Left cardiac atrium (tissue), 4 donors: Measurements from ENCODE around the gene TTBK1. TPM values are rescaled to one million over a fixed set of nuclear protein-coding genes. Genes with fewer than 3 reads are reported as not detected.

Experiments used
- ATAC-seq, 2 donors: fragments of 200-7000 bp; cut with Tn5 transposase; one replicate each; pipeline ENCODE4 v1.9.1; 2020; ENCODE audit warnings: mild to moderate bottlenecking in 2 of 2, moderate library complexity in 2 of 2
- DNase-seq: peaks from one replicate; pipeline ENCODE4 v3.0.0-alpha.2; 2020
- intact Hi-C, 2 donors: fragments of 100-400 bp; cut with DNase I; formaldehyde crosslinking; loops; one replicate each; pipeline versions ENCODE4 v1.14.1 to v1.15.1; 2022 to 2023
- total RNA-seq, 2 donors: library from RNA; stranded (reverse); fragmentation: NEBNext Ultra II Directional; extraction: Animal tissue kit (Norgen Biotek cat#: 25700); gene quantifications; one replicate each; pipeline ENCODE4 v1.2.1, GENCODE V29; 2021
- donor health status: DM: no; HTN: yes; CAD: no.
- donor health status: DM: no; HTN: yes; CAD: no; lungs with severe emphysema.
- donor health status: DM: yes; HTN: yes; CAD: no.
- donor health status: Dilated cardiomyopathy.

The TTBK1 gene
- total RNA-seq, 2 donors from 2014 or later, result 0.13 to 0.24 TPM

DNA sequence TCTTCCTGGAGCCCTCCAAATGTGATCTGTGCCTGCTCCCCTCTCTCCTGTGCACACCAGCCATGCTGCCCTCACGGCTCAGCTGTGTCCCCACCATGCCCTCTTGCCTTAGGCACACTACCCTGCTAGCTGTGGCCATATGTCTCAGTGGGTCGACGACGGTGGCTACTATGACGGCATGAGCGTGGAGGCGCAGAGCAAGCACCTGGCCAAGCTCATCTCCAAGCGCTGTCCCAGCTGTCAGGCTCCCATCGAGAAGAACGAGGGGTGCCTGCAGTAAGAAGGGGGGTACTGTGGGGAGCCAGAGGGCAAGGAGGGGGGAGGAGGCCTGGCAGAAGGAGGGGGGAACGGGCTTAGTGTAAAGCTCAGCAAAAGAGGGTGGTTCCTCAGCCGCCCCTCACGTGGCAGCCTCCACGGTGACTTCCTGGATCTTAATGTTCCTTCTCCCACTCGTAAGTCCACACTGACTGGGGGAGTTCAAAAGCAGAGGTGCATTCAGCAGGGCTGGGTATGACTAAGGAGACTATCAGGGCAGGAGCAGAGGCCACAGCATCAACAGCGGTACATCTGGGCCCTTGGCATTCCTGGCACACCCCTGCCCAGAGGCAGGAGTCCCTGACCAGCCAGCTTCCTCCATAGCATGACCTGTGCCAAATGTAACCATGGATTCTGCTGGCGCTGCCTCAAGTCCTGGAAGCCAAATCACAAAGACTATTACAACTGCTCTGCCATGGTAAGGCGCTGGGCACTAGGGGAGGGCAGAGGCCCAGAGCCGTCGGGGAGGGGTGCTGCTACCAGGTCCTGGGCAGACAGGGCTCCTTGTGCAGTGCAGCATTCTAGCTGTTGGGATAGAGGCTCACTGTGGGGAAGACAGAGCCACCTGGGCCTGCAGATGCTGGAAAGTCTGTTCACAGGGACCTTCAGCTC, 22.0 kb upstream of the TTBK1 start:
- DNase-seq (no peak), ATAC-seq (no peak)
- intact Hi-C loops, result no loop called here

DNA sequence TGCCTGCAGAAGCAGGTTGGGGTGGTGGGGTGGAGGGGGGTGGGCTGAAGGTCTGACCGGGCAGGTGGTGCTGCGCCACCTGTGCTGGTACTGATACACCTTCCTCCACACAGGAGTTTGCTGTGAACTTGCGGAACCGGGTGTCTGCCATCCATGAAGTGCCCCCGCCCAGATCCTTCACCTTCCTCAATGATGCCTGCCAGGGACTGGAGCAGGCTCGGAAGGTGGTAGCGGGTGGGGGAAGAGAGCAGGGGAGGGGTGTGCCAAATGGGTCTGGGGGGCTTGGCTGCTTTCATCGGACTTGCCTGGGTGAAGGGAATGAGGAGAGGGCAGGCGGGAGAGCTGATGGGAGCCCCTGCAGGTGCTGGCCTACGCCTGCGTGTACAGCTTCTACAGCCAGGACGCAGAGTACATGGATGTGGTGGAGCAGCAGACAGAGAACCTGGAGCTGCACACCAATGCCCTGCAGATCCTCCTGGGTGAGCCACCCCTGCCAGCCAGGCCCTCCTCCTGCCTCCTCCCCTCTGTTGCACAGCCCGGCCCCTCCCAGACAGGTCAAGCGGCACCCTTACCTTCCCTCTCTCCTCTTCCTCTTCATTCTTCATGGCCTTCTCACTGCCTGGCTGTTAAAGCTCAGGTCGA, 20.7 kb upstream of the TTBK1 start:
- intact Hi-C loops, result no loop called here
- no peak for DNase-seq
- no peak for ATAC-seq

DNA sequence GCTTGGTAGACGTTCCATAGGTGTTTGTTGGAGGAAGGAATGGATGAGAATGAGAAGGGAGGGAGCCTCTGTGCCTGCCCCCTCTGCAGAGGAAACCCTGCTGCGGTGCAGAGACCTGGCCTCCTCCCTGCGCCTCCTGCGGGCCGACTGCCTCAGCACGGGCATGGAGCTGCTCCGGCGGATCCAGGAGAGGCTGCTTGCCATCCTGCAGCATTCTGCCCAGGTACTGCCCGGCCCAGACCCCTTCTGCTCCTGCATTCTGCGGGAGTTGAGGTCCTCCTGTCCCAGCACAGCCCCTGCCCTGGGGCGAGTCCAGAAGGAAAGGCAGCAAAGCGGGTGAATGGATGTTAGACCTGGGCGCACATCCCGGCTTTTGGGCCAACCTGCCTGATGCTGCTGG, 20.1 kb upstream of the TTBK1 start:
- intact Hi-C loops, result no loop called here
- DNase-seq, result no peak
- ATAC-seq, result no peak

DNA sequence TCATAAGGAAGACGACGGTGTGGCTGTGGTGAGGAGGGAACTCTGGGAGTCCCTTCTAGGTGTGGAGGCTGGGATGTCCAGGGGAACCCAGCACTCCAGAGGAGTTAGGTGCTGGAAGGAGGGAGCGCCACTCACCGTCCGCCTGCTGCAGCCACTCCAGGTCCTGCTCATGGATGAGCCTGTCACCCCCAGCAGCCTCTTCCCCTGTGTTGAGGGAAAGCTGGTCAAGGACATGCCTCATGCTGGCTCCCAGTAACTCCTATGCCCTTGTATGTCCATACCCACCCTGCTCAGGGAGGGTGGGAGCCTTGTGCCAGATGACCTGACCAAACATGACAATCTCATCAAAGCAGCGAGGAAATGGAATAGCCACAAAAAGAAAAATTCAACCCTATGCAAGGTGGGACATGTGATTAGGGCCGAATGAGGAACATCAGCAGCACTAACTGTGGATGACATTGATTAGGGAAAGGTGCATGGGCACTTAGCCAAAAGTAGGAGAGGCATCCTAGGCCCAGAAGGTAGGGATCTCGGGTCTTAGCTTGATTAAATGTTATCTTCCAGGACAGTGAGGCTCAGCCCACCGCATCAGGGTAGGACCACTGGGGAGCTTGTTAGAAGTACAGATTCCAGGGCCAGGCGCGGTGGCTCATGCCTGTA, 17.0 kb upstream of the TTBK1 start:
- intact Hi-C loops, result no loop called here
- DNase-seq, result no peak
- no peak for ATAC-seq

DNA sequence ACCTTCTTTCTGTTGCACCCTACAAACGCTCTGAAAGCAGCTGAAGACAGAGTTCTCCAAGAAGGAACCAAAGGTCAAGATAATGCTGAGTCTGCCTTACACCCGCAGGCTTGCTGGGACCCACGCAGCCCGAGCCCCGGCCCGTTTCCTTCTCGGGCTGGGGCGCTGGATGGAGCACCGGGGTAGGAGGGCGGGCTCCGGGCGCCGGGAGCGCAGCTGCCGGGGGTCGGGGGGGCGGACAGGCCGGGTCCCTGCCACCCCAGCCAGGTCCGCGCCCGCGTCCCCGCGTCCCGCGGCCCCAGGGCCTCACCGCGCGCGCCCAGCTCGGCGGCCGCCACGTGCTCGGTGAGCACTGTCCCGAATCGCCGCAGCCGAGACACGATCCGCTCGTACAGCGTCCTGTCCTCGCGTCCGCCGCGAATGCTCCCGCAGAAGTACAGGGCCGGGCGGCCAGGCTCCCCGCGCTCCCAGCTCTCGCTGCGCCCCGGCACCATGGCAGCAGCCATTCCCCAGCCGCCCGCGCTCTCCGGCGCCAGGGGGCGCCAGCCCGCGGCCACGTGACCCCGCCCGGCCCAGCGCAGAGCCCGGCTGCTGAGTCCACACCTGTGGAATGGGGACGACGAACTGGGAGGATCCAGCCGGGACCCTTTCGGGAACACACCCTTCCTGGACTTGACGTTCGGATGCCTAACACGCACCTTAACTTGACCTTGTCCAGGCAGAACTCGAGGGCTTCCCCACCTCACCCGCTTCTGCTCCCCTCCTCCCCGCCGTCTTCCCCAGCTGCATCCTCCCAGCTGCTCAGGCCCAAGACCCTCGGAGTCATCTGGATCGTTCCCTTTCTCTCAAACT, 14.1 kb upstream of the TTBK1 start, which contains the start of gene DNPH1:
Gene DNPH1 (minus strand): TSS at position 531 of the 852 bp plus-strand sequence. CDS start 25 bp downstream, at position 506.
- intact Hi-C loops, result no loop called here
- peak; percentile 84 for DNase-seq

DNA sequence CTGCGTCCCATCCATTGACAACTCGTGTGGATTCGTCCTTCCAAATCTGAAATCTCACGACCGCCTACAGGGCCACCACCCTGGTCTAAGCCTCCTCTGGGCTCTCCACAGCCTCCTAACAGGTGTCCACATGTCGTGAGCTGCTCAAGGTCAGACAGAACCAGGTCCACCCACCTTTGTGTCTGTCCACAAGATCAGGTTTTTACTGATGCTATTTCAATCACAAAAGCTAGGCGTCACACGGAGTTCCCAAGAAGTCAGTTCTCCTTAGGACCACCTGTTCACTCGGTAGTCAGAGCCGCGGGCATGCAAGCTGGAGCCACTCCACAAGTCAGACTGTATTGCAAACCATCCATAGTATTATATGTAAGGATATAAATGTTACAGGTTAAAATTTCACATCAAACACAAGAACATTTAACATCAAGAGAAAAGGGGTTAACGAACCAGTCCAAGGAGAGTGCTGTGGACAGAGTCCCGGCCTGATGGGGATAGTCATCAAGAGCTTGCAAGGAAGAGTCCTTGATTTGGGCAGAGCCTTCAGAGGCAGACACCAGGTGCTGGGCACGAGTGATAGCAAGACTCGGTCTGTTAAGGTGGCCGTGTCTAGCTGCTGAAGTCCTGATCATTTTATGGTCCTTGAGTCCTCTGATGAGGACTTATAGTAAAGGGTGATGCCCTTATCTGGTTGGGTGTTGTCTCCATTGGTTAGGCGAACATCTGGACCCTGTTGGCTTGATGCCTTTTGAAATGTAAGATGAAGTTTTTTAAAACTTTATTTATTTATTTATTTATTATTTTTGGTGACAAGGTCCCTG, 13.3 kb upstream of the TTBK1 start:
- DNase-seq (no peak), ATAC-seq (no peak)
- intact Hi-C loops, result no loop called here

More for the DNA sequence above, 14.1 kb upstream of the TTBK1 start, which contains the start of gene DNPH1:
- peak; percentile 96 to 98 for ATAC-seq

DNA sequence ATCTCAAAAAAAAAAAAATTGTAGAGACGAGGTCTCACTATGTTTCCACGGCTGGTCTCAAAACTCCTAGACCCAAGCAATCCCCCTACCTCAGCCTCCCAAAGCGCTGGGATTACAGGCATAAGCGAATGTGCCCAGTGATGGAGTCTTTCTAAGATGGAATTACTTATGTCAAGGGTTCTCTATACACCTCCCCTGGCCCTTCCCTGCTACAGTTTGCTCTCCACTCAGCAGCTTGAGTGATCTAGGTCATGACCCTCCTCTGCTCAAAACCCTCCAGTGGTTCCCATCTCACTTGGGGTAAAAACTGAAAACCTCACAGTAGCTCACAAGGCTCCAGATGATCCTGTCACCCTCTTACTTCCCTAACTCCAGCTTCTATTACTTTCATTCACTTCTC, 12.2 kb upstream of the TTBK1 start:
- DNase-seq, result no peak
- ATAC-seq, result no peak
- intact Hi-C loops, result no loop called here

DNA sequence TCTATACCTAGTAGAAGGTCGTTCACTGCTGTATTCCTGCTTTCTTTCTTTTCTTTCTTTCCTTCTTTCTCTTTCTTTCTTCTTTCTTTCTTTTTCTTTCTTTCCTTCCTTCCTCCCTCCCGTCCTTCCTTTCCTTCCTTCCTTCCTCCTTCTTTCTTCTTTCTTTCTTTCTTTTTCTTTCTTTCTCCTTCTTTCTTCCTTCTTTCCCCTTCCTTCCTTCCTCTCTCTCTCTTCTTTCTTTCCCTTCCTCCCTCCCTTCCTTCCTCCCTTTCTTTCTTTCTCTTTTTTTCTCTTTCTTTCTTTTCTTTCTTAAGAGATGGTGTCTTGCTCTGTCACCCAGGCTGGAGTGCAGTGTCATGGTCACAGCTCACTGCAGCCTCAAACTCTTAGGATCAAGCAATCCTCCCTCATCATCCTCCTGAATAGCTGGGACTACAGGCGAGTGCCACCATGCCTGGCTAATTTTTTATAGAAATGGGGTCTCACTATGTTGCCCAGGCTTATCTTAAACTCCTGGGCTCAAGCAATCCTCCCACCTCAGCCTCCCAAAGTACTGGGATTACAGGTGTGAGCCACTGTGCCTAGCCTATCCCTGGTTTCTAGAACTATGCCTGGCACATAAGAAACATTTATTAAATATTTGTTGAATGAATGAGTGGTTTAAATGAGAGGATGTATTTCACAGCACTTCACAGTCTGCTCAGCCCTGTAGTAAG, 11.4 kb upstream of the TTBK1 start:
- DNase-seq (no peak), ATAC-seq (no peak)
- intact Hi-C loops, result no loop called here

DNA sequence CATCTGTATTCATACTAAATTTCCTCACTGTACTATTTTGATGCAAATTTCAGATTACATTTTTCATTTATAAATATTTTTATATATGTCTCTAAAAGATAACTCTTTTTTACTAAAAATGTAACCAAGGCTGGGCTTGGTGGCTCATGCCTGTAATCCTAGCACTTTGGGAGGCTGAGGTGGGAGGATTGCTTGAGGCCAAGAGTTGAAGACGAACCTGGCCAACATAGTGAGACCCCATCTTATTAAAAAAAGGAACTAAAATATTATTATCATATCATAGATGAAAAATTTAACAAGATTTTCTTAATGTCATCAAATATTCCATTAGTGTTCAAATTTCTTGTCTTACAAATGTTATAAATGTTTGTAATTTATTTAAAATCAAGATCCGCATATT, 7.4 kb upstream of the TTBK1 start:
- intact Hi-C loops, result no loop called here
- ATAC-seq (no peak), DNase-seq (no peak)

DNA sequence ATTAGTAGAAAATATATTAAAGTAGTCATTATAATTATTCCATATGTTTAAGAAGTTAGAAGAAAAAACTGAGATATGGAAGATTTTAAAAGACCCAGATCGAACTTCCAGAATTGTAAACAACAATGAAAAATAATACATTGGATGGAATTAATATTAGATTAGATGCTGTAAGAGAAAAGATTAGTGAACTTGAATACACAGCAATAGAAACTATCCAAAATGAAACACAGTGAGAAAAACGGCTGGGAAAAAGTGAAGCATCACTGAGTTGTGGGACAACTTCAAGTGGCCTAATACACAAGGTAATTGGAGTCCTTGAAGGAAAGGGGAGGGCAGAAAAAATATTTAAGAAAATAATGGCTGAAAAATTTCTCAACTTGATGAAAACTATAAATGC, 4.2 kb upstream of the TTBK1 start:
- ATAC-seq (no peak), DNase-seq (no peak)
- intact Hi-C loops, result no loop called here

DNA sequence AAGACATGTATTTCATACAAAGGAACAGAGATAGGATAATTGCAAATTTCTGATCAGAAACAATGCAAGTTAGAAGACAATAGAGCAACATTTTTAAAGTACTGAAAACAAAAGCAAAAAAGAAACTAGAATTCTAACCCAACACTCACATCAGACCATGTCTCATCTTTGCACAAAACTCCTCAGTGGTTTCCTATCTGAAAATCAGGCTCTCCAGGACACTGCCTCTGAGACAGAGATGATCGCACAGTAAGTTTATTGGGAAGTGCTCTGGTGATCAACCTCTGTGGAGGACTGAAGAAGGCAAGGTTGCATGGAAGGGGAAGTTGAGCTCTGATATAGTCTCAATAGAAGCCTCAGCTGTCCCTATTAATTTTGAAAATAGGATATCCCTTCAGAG, 2.3 kb upstream of the TTBK1 start:
- ATAC-seq (no peak), DNase-seq (no peak)
- intact Hi-C loops, result no loop called here

DNA sequence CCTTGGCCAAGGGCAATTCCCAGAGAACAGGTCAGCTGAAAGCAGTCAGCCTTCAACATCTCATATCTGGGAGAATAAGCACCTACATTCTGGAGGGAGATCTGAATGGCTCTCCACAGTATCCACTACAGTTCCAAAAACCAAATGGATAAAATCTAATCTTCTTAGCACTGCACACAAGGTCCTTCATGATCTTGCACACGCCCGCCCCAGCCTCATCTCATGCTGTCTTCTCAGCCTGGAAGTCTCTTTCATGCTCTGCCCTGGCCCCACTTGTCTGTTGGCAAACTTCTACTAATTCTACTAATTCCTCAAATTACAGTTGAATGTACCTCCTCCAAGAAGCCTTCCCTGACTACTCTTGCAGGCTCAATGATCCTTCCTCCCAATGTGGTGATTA, 1.8 kb upstream of the TTBK1 start:
- ATAC-seq (no peak), DNase-seq (no peak)
- intact Hi-C loops, result no loop called here

DNA sequence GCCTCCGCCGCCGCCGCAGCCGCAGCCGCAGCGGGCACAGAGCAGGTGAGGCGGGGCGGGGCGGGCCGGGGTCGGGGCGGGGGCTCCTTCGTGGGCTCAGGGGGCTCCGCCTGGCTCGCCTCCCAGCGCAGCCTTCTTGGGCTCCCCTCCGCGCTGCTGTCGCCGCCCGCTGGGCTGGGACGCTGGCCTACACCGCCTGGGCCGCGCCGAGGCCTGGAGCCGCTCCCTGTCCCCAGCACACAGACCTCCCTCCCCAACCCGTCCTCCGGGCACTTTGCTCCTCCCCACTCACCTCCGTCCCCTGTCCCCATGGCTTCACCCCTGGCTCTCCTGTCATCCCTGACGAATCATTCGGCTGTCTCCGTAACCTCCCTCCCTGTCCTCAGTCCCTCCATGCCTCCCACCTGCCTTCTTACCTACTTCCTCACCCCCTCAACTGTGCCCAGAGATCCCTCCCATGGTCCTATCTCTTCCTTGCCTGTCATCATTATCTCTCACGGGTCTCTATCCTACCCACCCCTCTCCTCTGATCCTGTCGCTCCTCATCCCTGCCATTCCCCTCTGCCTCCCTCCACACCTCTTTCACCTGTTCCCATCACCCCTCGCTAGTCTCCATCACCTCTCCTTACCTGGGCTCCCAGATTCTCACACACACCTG, 512 bp downstream of the TTBK1 start:
- no peak for DNase-seq
- intact Hi-C loops, result no loop called here
- ATAC-seq, result no peak

DNA sequence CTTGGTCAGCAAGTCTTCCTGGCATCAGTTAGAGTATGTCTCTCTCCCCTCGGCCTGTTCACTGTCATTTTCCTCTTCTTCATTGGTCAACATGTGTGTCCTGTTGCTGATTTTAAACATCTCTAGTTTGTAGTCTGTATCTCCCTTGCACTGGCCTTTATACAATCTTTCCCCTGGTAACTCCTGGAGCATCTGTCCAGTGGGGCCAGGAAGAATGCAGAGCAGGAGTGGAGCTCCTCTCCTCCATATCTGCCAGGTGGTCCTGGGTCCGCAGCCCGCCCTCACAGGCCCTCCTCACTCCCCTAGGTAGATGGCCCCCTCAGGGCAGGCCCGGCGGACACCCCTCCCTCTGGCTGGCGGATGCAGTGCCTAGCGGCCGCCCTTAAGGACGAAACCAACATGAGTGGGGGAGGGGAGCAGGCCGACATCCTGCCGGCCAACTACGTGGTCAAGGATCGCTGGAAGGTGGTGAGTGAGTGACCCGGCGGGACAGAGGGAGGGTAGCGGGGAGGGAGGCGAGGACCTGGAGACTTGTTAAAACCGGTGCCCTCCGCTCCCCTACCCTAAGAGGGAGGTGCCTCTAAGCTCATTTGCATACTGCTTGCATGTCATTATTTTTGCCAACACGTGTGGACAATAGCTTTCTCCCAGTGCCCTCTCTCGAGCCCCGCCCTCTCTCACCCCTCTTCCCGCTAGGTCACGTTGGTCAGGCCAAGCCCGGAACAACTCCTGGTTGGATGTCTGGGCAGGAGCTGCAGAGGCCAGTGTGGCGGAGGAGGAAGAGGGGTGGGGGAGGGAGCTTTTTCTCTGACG, 3.2 kb downstream of the TTBK1 start:
- peak; percentile 77 for DNase-seq

DNA sequence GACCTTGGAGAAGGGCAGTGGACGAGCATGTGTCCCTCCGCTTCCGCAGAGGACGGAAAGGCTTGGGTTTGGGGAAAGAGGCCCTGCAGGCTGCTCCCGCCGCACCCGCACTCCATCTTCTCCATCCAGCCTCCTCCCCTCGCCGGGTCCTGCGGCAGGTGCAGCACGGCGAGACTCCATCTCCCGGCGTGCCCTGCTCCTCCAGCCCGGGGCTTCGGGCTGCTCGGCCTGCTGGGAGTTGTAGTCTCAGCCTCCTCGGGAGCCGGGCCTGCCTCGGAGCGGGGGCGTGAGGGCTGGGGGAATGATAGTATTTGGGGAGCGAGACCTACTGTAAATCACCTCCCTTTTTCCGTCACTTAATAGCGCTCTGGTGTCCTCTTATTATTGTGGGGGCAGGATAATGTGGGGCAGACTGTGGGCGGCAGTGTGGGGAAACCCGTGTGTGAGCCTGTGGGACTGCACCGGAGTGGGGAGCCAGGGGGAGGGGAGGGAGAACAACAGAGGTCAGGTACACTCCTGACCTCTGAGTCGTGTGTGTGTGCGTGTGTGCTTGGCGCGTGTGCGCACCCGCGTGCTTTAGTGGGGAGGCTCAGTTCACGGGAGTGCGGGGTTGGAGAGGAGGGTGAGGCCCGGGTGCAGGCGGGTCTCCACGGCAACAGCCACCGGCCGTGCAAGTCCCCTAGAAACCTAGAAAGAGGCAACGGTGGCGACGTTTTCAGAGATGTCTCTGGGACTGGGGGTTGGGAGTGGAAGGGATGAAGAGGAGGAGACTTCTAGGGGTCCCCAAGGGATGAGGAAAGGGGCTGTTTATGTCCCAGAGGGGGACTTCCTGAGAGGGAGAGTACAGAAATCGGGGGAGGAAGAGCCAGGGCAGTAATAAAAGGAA, 4.1 kb downstream of the TTBK1 start:
- DNase-seq (peak; percentile 85), ATAC-seq (peak; percentile 96 to 97)
- intact Hi-C loops, result no loop called here

More for the DNA sequence above, 3.2 kb downstream of the TTBK1 start:
- intact Hi-C loops, result no loop called here
- ATAC-seq, result peak; percentile 77 to 89
